WTC11 (cell line): ENCODE measurements around the gene SLC37A1. TPM values are rescaled to one million over a fixed set of nuclear protein-coding genes. Genes with fewer than 3 reads are reported as not detected.

Experiments
- ATAC-seq: fragments of 200-7000 bp; cut with Tn5 transposase; 2 replicates; pipeline ENCODE4 v1.10.0; 2021; ENCODE audit warnings: mild to moderate bottlenecking, moderate library complexity
- CTCF ChIA-PET: fragments of 300-600 bp; sonication (Branson Sonifier 250); formaldehyde crosslinking; loops from one replicate; lab custom pipeline; 2021; ENCODE audit warnings: antibody characterized with exemption; lab: Charles Lee
- POLR2A ChIA-PET: fragments of 350-600 bp; sonication (Branson Sonifier 250); formaldehyde crosslinking; loops from one replicate; lab custom pipeline; 2021; ENCODE audit warnings: antibody characterized with exemption; lab: Charles Lee
- DNase-seq: peaks from one replicate; pipeline ENCODE4 v3.0.0; 2021; ENCODE audit warnings: low spot score
- H3K27ac Mint-ChIP-seq: 2 replicates; pipeline ENCODE4 v1.8.0; 2021; ENCODE audit warnings: mixed read lengths
- H3K27me3 Mint-ChIP-seq: 2 replicates; pipeline ENCODE4 v1.8.0; 2021; ENCODE audit warnings: low read depth, mild to moderate bottlenecking, moderate library complexity, mixed read lengths
- H3K36me3 Mint-ChIP-seq: 2 replicates; pipeline ENCODE4 v1.8.0; 2021; ENCODE audit warnings: mixed read lengths
- H3K4me1 Mint-ChIP-seq: 2 replicates; pipeline ENCODE4 v1.8.0; 2022; ENCODE audit warnings: mixed read lengths
- H3K4me3 Mint-ChIP-seq: 2 replicates; pipeline ENCODE4 v1.8.0; 2021; ENCODE audit warnings: mild to moderate bottlenecking, moderate library complexity, mixed read lengths
- H3K9me3 Mint-ChIP-seq: 2 replicates; pipeline ENCODE4 v1.8.0; 2021; ENCODE audit warnings: mixed read lengths
- CREM ChIP-seq: sonication (generic); formaldehyde crosslinking; IDR thresholded peaks from 2 replicates; pipeline ENCODE4 v1.8.1; 2022; ENCODE audit warnings: mild to moderate bottlenecking, missing genetic modification reagents, moderate library complexity
- FOXK1 ChIP-seq: sonication (generic); formaldehyde crosslinking; IDR thresholded peaks from 2 replicates; pipeline ENCODE4 v1.8.0; 2022; ENCODE audit warnings: mild to moderate bottlenecking, moderate library complexity, missing genetic modification reagents
- MAX ChIP-seq: sonication (generic); formaldehyde crosslinking; IDR thresholded peaks from 2 replicates; pipeline ENCODE4 v1.8.0; 2022; ENCODE audit warnings: mild to moderate bottlenecking, missing genetic modification reagents
- NFYB ChIP-seq: sonication (generic); formaldehyde crosslinking; conservative IDR thresholded peaks from 2 replicates; pipeline ENCODE4 v1.8.0; 2022; ENCODE audit warnings: low read depth, missing genetic modification reagents
- SP1 ChIP-seq: sonication (generic); formaldehyde crosslinking; conservative IDR thresholded peaks from 2 replicates; pipeline ENCODE4 v1.8.1; 2022; ENCODE audit warnings: missing genetic modification reagents
- TEAD4 ChIP-seq: sonication (generic); formaldehyde crosslinking; IDR thresholded peaks from 2 replicates; pipeline ENCODE4 v1.8.0; 2022; ENCODE audit warnings: mild to moderate bottlenecking, missing genetic modification reagents
- ZNF121 ChIP-seq: sonication (generic); formaldehyde crosslinking; IDR thresholded peaks from 2 replicates; pipeline ENCODE4 v1.8.0; 2023; ENCODE audit warnings: missing genetic modification reagents
- ZNF263 ChIP-seq: sonication (generic); formaldehyde crosslinking; IDR thresholded peaks from 2 replicates; pipeline ENCODE4 v1.8.1; 2022; ENCODE audit warnings: low read depth, mild to moderate bottlenecking, moderate library complexity, missing genetic modification reagents
- total RNA-seq: library from RNA; stranded (reverse); gene quantifications from 3 replicates; pipeline ENCODE4 v1.2.3, GENCODE V29; 2021
- TF ChIP-seq, protein P1 (sequence below): sonication (generic); formaldehyde crosslinking; IDR thresholded peaks from 2 replicates; pipeline ENCODE4 v1.8.1; 2023; ENCODE audit warnings: mild to moderate bottlenecking, missing genetic modification reagents, borderline replicate concordance
- TF ChIP-seq, protein P2 (sequence below): sonication (generic); formaldehyde crosslinking; IDR thresholded peaks from 2 replicates; pipeline ENCODE4 v1.8.0; 2022; ENCODE audit warnings: mild to moderate bottlenecking, missing genetic modification reagents
- TF ChIP-seq, protein P3 (sequence below): sonication (generic); formaldehyde crosslinking; IDR thresholded peaks from 2 replicates; pipeline ENCODE4 v1.8.0; 2022; ENCODE audit warnings: mild to moderate bottlenecking, missing genetic modification reagents
- TF ChIP-seq, protein P4 (sequence below): sonication (generic); formaldehyde crosslinking; IDR thresholded peaks from 2 replicates; pipeline ENCODE4 v1.8.0; 2022; ENCODE audit warnings: missing genetic modification reagents

Gene SLC37A1
- total RNA-seq, 1 experiment from 2014 or later = 22.7 TPM

- H3K27ac Mint-ChIP-seq = 0 out of 2 replicates have a peak overlapping the region, but pooled peaks have one; percentile 58
- peaks cover 26% of the 10 kb centered on the region for H3K27me3 Mint-ChIP-seq
- DNase-seq = no peak
- ATAC-seq = no peak
- 0 out of 2 replicates have a peak, but pooled peaks have one; percentile 45 for TF ChIP-seq ZNF263
- TF ChIP-seq TEAD4 = no peak
- H3K4me3 Mint-ChIP-seq = peak overlapping the region; percentile 87
- ChIA-PET CTCF (interaction anchor here (1.1 kb wide), 1 partner anchor 28 kb away, joined by 6 read pairs; no protein-coding TSS in a partner anchor), POLR2A (no interaction called here)
- H3K9me3 Mint-ChIP-seq = no peaks in the 10 kb centered on the region
- H3K4me1 Mint-ChIP-seq = peaks cover 23% of the 10 kb centered on the region
- H3K36me3 Mint-ChIP-seq = no peaks in the 10 kb centered on the region
These were observed 17.9 kb upstream of the SLC37A1 start for GRCh38 chr21:42495765-42496119.

DNA sequence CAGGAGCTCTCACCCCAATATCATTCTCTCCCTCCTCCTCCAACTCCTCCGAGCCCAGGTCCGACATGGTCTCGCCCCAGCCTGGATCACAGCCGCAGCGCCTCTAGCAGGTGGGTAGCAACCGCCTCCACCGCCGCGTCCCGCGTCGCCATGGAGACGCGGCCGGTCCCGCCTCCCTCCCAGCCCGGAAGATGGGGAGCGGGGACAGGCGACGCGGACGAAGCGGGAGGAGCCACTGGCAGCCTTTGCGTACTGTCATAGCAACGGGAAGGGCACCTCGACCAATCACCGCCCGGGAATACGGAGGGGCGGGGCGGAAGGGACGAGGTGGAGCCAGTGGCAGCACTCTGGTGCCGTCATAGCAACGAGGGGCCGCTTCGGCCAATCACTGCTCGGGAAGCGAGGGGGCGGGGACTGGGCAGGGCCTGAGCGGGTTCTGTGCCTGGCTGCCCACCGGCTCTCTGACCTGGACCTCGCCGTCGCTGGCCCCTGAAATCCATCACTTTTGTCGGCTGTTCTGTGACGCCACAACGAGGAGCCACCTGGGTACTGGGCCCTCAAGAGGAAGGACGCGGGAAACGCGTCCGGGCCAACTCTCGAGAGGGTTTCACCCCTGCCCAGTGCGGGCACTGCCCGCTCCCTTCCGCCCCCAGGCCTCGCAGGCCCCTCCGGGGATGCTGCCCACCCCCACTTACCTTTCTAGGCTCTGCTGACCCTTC is 17.4 kb upstream of the SLC37A1 start, which contains the start of gene RSPH1:
RSPH1 (minus strand) TSS at position 105 of the 719 bp plus-strand sequence; CDS start at position 67, 38 bp downstream.
- ChIA-PET POLR2A (interaction anchor here (0.9 kb wide), 1 partner anchor 14 kb away, joined by 3 read pairs; no protein-coding TSS in a partner anchor), CTCF (interaction anchor here (1.1 kb wide), 1 partner anchor 29 kb away, joined by 6 read pairs; no protein-coding TSS in a partner anchor)
- ATAC-seq (peak; percentile 97), DNase-seq (peak; percentile 100)
- H3K36me3 Mint-ChIP-seq = no peaks in the 10 kb centered on the region
- TF ChIP-seq CREM (CRISPR knock-in tag) (peak; percentile 33; the same call in 1 of the 2 replicates), FOXK1 (CRISPR knock-in tag) (peak; percentile 43; the same call in 1 of the 2 replicates), NFYB (peak; percentile 67), MAX (CRISPR knock-in tag) (peak; percentile 57; the same call in 1 of the 2 replicates), SP1 (CRISPR knock-in tag) (peak; percentile 81), ZNF121 (CRISPR knock-in tag) (no peak)
- TF ChIP-seq, protein P1, sequence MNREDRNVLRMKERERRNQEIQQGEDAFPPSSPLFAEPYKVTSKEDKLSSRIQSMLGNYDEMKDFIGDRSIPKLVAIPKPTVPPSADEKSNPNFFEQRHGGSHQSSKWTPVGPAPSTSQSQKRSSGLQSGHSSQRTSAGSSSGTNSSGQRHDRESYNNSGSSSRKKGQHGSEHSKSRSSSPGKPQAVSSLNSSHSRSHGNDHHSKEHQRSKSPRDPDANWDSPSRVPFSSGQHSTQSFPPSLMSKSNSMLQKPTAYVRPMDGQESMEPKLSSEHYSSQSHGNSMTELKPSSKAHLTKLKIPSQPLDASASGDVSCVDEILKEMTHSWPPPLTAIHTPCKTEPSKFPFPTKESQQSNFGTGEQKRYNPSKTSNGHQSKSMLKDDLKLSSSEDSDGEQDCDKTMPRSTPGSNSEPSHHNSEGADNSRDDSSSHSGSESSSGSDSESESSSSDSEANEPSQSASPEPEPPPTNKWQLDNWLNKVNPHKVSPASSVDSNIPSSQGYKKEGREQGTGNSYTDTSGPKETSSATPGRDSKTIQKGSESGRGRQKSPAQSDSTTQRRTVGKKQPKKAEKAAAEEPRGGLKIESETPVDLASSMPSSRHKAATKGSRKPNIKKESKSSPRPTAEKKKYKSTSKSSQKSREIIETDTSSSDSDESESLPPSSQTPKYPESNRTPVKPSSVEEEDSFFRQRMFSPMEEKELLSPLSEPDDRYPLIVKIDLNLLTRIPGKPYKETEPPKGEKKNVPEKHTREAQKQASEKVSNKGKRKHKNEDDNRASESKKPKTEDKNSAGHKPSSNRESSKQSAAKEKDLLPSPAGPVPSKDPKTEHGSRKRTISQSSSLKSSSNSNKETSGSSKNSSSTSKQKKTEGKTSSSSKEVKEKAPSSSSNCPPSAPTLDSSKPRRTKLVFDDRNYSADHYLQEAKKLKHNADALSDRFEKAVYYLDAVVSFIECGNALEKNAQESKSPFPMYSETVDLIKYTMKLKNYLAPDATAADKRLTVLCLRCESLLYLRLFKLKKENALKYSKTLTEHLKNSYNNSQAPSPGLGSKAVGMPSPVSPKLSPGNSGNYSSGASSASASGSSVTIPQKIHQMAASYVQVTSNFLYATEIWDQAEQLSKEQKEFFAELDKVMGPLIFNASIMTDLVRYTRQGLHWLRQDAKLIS = no peak
- TF ChIP-seq, protein P2, sequence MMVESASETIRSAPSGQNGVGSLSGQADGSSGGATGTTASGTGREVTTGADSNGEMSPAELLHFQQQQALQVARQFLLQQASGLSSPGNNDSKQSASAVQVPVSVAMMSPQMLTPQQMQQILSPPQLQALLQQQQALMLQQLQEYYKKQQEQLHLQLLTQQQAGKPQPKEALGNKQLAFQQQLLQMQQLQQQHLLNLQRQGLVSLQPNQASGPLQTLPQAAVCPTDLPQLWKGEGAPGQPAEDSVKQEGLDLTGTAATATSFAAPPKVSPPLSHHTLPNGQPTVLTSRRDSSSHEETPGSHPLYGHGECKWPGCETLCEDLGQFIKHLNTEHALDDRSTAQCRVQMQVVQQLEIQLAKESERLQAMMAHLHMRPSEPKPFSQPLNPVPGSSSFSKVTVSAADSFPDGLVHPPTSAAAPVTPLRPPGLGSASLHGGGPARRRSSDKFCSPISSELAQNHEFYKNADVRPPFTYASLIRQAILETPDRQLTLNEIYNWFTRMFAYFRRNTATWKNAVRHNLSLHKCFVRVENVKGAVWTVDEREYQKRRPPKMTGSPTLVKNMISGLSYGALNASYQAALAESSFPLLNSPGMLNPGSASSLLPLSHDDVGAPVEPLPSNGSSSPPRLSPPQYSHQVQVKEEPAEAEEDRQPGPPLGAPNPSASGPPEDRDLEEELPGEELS (CRISPR knock-in tag) = 0 out of 2 replicates have a peak, but pooled peaks have one; percentile 14
- TF ChIP-seq, protein P3, sequence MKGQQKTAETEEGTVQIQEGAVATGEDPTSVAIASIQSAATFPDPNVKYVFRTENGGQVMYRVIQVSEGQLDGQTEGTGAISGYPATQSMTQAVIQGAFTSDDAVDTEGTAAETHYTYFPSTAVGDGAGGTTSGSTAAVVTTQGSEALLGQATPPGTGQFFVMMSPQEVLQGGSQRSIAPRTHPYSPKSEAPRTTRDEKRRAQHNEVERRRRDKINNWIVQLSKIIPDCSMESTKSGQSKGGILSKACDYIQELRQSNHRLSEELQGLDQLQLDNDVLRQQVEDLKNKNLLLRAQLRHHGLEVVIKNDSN (CRISPR knock-in tag) = peak; percentile 55; the same call in 1 of the 2 replicates
- TF ChIP-seq, protein P4, sequence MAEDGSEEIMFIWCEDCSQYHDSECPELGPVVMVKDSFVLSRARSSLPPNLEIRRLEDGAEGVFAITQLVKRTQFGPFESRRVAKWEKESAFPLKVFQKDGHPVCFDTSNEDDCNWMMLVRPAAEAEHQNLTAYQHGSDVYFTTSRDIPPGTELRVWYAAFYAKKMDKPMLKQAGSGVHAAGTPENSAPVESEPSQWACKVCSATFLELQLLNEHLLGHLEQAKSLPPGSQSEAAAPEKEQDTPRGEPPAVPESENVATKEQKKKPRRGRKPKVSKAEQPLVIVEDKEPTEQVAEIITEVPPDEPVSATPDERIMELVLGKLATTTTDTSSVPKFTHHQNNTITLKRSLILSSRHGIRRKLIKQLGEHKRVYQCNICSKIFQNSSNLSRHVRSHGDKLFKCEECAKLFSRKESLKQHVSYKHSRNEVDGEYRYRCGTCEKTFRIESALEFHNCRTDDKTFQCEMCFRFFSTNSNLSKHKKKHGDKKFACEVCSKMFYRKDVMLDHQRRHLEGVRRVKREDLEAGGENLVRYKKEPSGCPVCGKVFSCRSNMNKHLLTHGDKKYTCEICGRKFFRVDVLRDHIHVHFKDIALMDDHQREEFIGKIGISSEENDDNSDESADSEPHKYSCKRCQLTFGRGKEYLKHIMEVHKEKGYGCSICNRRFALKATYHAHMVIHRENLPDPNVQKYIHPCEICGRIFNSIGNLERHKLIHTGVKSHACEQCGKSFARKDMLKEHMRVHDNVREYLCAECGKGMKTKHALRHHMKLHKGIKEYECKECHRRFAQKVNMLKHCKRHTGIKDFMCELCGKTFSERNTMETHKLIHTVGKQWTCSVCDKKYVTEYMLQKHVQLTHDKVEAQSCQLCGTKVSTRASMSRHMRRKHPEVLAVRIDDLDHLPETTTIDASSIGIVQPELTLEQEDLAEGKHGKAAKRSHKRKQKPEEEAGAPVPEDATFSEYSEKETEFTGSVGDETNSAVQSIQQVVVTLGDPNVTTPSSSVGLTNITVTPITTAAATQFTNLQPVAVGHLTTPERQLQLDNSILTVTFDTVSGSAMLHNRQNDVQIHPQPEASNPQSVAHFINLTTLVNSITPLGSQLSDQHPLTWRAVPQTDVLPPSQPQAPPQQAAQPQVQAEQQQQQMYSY (CRISPR knock-in tag) = peak; percentile 91
- H3K4me3 Mint-ChIP-seq = peak within 1 kb of the TSS; percentile 87
- H3K9me3 Mint-ChIP-seq = no peaks in the 10 kb centered on the region
- H3K27ac Mint-ChIP-seq = peak within 1 kb of the TSS; percentile 93
- peaks cover 28% of the 10 kb centered on the region for H3K27me3 Mint-ChIP-seq
- H3K4me1 Mint-ChIP-seq = peaks cover 21% of the 10 kb centered on the region
